ENCODE measurements around the gene GDPD5. TPM values are rescaled to one million over a fixed set of nuclear protein-coding genes. Genes with fewer than 3 reads are reported as not detected.

GDPD5 gene
- total RNA-seq, 2 donors from 2014 or later: 3.0 to 8.6 TPM

DNA sequence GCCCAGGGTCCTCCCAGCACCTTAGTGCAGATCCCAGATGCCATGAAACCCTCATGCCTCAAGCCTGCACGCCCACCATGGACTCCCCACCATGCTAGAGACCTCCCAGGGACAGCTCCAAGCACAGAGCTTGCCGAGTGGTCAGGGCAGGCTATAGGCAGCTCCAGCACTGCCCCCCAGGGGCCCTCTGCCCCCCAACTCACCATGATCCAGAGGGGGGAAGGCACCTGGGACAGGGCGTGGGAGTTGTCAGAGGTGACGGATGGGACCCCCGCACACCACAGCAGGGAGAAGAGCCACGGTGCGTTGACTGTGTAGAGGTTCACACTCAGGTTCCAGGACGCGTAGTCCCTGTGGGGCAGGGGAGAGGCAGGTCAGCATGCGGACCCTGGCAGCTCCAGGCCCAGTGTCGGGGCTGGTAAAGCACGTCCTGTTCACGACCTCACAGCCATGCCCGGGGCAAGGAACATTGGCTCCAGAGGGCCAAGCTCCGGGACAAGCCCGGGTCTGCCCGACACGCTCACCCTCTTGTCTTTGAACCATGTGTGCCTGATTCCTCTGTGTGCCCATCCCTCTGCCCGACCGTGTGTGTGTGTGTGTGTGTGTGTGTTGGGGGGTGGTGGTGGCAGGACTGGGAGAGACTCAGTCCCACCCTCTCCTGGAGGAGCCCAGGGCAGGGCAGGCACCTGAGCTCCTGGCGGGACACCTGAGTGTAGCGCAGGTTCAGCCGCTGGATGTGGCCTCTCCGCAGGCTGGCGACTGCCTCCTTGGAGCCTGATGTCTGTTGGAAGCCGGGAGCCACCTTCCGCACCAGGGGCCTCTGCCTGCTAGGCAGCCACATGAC is 84.6 kb downstream of the GDPD5 start:
- Histone ChIP-seq H3K27ac (ENCODE audit: low read depth, low read length) (no peak overlapping the region), H3K4me3 (ENCODE audit: low read length) (no peak overlapping the region), H3K27me3 (ENCODE audit: control insufficient read depth, insufficient read depth, low read length, poor library complexity, severe bottlenecking) (no peaks in the 10 kb centered on the region), H3K4me1 (ENCODE audit: control insufficient read depth, insufficient read depth, low read length) (peaks cover 3% of the 10 kb centered on the region), H3K9me3 (ENCODE audit: control insufficient read depth, low read length) (no peaks in the 10 kb centered on the region), H3K36me3 (ENCODE audit: control insufficient read depth, insufficient read depth, low read length) (no peaks in the 10 kb centered on the region), H3K9ac (ENCODE audit: extremely low read depth, low read length, poor library complexity, severe bottlenecking) (no peak overlapping the region)
- H3K4me1 Mint-ChIP-seq: peaks cover 19% of the 10 kb centered on the region
- no peak overlapping the region for H3K4me3 Mint-ChIP-seq
- TF ChIP-seq, protein P1, sequence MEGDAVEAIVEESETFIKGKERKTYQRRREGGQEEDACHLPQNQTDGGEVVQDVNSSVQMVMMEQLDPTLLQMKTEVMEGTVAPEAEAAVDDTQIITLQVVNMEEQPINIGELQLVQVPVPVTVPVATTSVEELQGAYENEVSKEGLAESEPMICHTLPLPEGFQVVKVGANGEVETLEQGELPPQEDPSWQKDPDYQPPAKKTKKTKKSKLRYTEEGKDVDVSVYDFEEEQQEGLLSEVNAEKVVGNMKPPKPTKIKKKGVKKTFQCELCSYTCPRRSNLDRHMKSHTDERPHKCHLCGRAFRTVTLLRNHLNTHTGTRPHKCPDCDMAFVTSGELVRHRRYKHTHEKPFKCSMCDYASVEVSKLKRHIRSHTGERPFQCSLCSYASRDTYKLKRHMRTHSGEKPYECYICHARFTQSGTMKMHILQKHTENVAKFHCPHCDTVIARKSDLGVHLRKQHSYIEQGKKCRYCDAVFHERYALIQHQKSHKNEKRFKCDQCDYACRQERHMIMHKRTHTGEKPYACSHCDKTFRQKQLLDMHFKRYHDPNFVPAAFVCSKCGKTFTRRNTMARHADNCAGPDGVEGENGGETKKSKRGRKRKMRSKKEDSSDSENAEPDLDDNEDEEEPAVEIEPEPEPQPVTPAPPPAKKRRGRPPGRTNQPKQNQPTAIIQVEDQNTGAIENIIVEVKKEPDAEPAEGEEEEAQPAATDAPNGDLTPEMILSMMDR (conservative IDR thresholded peaks at IDR 0.05): no peak
- no peak for DNase-seq
- H3K36me3 Mint-ChIP-seq (ENCODE audit: low read depth): no peaks in the 10 kb centered on the region
- H3K27me3 Mint-ChIP-seq (ENCODE audit: insufficient read depth): peaks cover 6% of the 10 kb centered on the region
- 90 to 95% methylated on average over 12 to 27 of the region's 27 CpGs for WGBS, 2 experiments (ENCODE audit: insufficient coverage in 1 of 2, insufficient read length in 1 of 2)
- no peaks in the 10 kb centered on the region for H3K9me3 Mint-ChIP-seq
- H3K27ac Mint-ChIP-seq: no peak overlapping the region

DNA sequence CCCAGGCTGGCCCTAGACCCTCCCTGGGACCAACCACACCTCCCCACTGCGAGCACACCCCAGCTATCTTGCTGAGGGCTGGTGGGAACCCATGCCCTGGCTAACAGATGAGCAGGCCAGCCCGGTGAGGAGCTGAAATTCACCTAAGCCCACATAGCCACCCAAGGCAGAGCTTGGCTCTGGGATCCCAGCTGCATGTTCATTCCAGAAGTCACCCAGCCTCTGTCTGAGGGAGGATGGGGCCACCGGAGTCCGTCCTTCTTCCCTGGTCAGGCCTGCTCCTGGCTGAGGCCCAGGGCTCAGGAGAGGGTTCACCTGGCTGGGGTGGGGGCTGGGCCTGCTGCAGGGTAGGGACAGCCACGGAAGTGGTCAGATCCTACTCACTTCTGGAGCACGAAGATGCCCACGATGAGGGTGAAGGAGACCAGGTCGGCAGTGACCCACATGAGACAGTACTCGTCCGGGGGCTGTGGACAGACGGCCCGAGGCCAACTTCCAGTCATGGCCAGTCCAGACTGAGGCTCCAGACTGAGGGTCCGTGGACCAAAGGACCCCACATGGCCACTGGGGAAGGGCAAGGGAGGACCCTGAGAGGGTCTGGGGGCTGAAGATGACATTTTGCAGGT is 86.1 kb downstream of the GDPD5 start:
- Mint-ChIP-seq H3K4me3 (no peak overlapping the region), H3K27ac (no peak overlapping the region), H3K9me3 (no peaks in the 10 kb centered on the region), H3K4me1 (peaks cover 19% of the 10 kb centered on the region), H3K27me3 (ENCODE audit: insufficient read depth) (peaks cover 6% of the 10 kb centered on the region), H3K36me3 (ENCODE audit: low read depth) (no peaks in the 10 kb centered on the region)
- Histone ChIP-seq H3K4me1 (ENCODE audit: control insufficient read depth, insufficient read depth, low read length) (peaks cover 3% of the 10 kb centered on the region), H3K9ac (ENCODE audit: extremely low read depth, low read length, poor library complexity, severe bottlenecking) (no peak overlapping the region), H3K27me3 (ENCODE audit: control insufficient read depth, insufficient read depth, low read length, poor library complexity, severe bottlenecking) (no peaks in the 10 kb centered on the region), H3K4me3 (ENCODE audit: low read length) (no peak overlapping the region), H3K27ac (ENCODE audit: low read depth, low read length) (no peak overlapping the region), H3K9me3 (ENCODE audit: control insufficient read depth, low read length) (no peaks in the 10 kb centered on the region), H3K36me3 (ENCODE audit: control insufficient read depth, insufficient read depth, low read length) (no peaks in the 10 kb centered on the region)
- DNase-seq: no peak
- TF ChIP-seq, protein P1 (conservative IDR thresholded peaks at IDR 0.05): no peak
- 86 to 90% methylated on average over 5 to 13 of the region's 13 CpGs for WGBS, 2 experiments (ENCODE audit: insufficient coverage in 1 of 2, insufficient read length in 1 of 2)

DNA sequence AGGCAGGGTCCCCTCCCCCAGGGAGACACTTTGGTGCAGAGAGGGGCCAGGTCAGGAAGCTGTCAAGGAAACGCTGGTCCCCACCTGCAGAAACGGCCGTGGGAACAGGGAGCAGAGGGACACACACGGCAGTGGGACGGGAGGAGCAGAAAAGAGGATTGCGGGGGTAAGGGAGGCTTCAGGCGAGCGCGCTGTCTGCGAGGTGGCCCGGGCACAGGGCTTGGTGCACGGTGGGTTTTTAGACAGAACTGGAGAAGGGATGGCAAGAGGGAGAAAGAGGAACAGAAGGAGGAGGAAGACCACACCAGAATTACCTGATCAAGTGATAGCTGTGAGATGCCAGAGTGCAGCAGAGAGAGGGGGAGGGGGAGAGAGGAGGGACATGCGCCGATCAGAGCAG is 86.7 kb downstream of the GDPD5 start:
- H3K36me3 ChIP-seq (ENCODE audit: control insufficient read depth, insufficient read depth, low read length): no peaks in the 10 kb centered on the region
- no peak overlapping the region for H3K4me3 ChIP-seq (ENCODE audit: low read length)
- no peaks in the 10 kb centered on the region for H3K27me3 ChIP-seq (ENCODE audit: control insufficient read depth, insufficient read depth, low read length, poor library complexity, severe bottlenecking)
- Mint-ChIP-seq H3K27me3 (ENCODE audit: insufficient read depth) (peaks cover 3% of the 10 kb centered on the region), H3K27ac (no peak overlapping the region), H3K36me3 (ENCODE audit: low read depth) (no peaks in the 10 kb centered on the region), H3K9me3 (no peaks in the 10 kb centered on the region), H3K4me3 (no peak overlapping the region), H3K4me1 (peaks cover 19% of the 10 kb centered on the region)
- H3K27ac ChIP-seq (ENCODE audit: low read depth, low read length): no peak overlapping the region
- no peak for DNase-seq
- H3K9ac ChIP-seq (ENCODE audit: extremely low read depth, low read length, poor library complexity, severe bottlenecking): no peak overlapping the region
- peaks cover 3% of the 10 kb centered on the region for H3K4me1 ChIP-seq (ENCODE audit: control insufficient read depth, insufficient read depth, low read length)
- 83 to 92% methylated on average over 9 to 14 of the region's 14 CpGs for WGBS, 2 experiments (ENCODE audit: insufficient coverage in 1 of 2, insufficient read length in 1 of 2)
- H3K9me3 ChIP-seq (ENCODE audit: control insufficient read depth, low read length): no peaks in the 10 kb centered on the region
- TF ChIP-seq, protein P1 (conservative IDR thresholded peaks at IDR 0.05): no peak
